Mucosa of stomach (tissue), 1 donor: ENCODE results near the gene SGK1.
"Not testable (repeated sequence)": the region's sequence is repeated elsewhere in the genome, so short reads cannot be mapped to it uniquely, and the experiment has no call there.

Experiments used
- H3K27me3 ChIP-seq: one replicate; pipeline ENCODE4 v1.7.0; 2013; ENCODE audit warnings: mild to moderate bottlenecking, low read length; ENCODE audit not compliant: control insufficient read depth, insufficient read depth
- H3K36me3 ChIP-seq: one replicate; pipeline ENCODE4 v1.7.0; 2013; ENCODE audit warnings: low read length; ENCODE audit not compliant: control insufficient read depth, insufficient read depth
- H3K4me1 ChIP-seq: one replicate; pipeline ENCODE4 v1.7.0; 2013; ENCODE audit warnings: mild to moderate bottlenecking, low read length; ENCODE audit not compliant: control insufficient read depth, insufficient read depth
- H3K4me3 ChIP-seq: one replicate; pipeline ENCODE4 v1.7.0; 2013; ENCODE audit warnings: low read length
- H3K9ac ChIP-seq: one replicate; pipeline ENCODE4 v1.7.0; 2013; ENCODE audit warnings: mild to moderate bottlenecking, low read length, moderate library complexity
- H3K9me3 ChIP-seq: one replicate; pipeline ENCODE4 v1.7.0; 2013; ENCODE audit warnings: mild to moderate bottlenecking, low read length, moderate library complexity; ENCODE audit not compliant: control insufficient read depth
- donor health status: Pancreatic carcinoma.

Gene SGK1

GRCh38 chr6:134201716-134202115 lies 116.2 kb downstream of the SGK1 start:
- Histone ChIP-seq H3K9me3 (no peaks in the 10 kb centered on the region), H3K36me3 (no peaks in the 10 kb centered on the region), H3K4me3 (no peak overlapping the region), H3K4me1 (peaks cover 7% of the 10 kb centered on the region), H3K9ac (no peak overlapping the region), H3K27me3 (no peaks in the 10 kb centered on the region)

DNA sequence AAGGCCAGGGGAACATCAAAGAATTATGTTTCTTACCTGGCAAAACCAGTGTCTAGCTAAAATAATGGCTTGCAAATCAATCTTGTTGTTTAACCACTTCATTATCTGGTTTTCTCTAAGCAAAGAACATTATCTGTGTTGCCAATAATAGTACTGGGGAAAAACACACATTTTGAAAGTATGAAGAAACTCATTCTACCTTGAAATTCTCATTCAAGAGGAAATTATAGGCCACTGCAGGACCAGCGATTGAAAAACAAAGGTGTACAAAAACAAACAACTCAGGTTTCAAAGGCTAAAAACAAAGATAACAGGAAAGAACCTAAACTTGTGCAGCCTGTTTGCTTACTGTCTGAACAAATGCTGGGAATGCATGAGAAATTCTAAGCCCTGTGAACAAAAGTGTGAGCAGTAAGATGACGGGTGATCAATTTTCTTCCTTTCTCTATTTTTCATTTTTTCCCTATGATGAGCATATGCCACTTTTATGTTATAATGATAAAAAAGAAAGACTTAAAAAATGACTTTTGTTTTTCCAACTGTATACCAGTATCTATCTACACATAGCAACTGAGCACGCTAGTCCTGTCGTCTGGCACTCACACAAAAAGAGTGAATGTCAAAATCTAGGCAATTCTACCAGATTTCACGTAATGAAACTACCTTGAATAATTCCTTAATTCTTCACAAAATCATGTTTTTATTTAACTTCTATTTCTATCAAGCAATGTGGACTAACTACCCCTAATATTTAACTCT lies 117.9 kb downstream of the SGK1 start:
- Histone ChIP-seq H3K4me3 (no peak overlapping the region), H3K27me3 (no peaks in the 10 kb centered on the region), H3K4me1 (peaks cover 7% of the 10 kb centered on the region), H3K9ac (no peak overlapping the region), H3K9me3 (no peaks in the 10 kb centered on the region), H3K36me3 (no peaks in the 10 kb centered on the region)

DNA sequence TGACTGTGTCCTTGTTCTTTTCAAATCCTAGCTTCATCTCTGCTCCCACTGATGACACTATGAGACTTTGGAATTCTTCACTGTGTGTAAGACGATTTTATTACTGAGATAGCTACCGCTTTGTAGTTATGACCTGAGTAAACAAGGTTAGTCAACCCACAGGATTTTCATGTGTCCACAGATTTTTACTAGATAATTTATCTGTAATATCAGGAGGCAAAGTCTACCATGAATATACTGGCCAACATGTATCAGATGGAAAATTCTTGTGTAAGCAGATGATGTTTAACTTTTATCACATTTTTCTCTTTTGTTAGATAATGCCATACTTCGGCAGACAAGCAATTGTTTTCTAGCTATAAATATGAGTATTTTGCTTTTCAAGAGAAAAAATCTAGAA lies 119.8 kb downstream of the SGK1 start:
- H3K9me3 ChIP-seq = no peaks in the 10 kb centered on the region
- H3K27me3 ChIP-seq = no peaks in the 10 kb centered on the region
- no peak overlapping the region for H3K9ac ChIP-seq
- H3K36me3 ChIP-seq = no peaks in the 10 kb centered on the region
- H3K4me1 ChIP-seq = peaks cover 7% of the 10 kb centered on the region
- H3K4me3 ChIP-seq = no peak overlapping the region

DNA sequence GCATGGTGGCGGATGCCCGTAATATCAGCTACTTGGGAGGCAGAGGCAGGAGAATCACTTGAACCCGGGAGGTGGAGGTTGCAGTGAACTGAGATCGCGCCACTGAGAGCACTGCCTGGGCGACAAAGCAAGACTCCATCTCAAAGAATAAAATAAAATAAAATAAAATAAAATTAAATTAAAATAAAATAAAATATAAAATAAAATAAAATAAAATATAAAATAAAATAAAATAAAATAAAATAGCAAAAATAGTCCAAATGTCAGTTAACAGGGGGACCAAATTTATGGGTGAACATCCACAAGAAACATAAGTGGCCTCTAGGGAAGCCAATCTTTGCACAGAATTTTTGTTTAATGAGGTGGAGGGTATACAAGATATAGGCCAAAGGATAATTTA lies 120.2 kb downstream of the SGK1 start:
- not testable (repeated sequence) for H3K36me3 ChIP-seq, H3K4me3 ChIP-seq, H3K9ac ChIP-seq, H3K9me3 ChIP-seq, H3K4me1 ChIP-seq, H3K27me3 ChIP-seq

- H3K36me3 ChIP-seq = no peaks in the 10 kb centered on the region
- no peaks in the 10 kb centered on the region for H3K9me3 ChIP-seq
- H3K4me1 ChIP-seq = peaks cover 7% of the 10 kb centered on the region
- H3K27me3 ChIP-seq = no peaks in the 10 kb centered on the region
- H3K9ac ChIP-seq = no peak overlapping the region
- no peak overlapping the region for H3K4me3 ChIP-seq
Measured at GRCh38 chr6:134196568-134197193, 121.2 kb downstream of the SGK1 start.

DNA sequence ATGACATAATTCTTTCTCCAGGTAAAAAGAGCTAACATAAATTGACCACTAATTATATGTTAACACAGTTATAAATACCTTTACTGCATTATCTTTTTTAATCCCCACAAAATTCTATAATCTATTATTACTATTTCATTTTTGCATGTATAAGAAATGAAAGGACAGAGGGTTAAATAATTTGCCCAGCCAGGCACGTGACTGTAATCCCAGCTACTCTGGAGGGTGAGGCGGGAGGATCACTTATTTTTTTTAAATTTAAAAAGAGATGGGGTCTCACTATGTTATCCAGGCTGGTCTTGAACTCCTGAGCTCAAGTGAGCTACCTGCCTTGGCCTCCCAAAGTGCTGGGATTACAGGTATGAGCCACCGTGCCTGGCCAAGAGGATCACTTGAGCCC lies 121.9 kb downstream of the SGK1 start:
- H3K36me3 ChIP-seq = no peaks in the 10 kb centered on the region
- no peaks in the 10 kb centered on the region for H3K9me3 ChIP-seq
- H3K27me3 ChIP-seq = no peaks in the 10 kb centered on the region
- no peak overlapping the region for H3K9ac ChIP-seq
- H3K4me1 ChIP-seq = peaks cover 7% of the 10 kb centered on the region
- no peak overlapping the region for H3K4me3 ChIP-seq

DNA sequence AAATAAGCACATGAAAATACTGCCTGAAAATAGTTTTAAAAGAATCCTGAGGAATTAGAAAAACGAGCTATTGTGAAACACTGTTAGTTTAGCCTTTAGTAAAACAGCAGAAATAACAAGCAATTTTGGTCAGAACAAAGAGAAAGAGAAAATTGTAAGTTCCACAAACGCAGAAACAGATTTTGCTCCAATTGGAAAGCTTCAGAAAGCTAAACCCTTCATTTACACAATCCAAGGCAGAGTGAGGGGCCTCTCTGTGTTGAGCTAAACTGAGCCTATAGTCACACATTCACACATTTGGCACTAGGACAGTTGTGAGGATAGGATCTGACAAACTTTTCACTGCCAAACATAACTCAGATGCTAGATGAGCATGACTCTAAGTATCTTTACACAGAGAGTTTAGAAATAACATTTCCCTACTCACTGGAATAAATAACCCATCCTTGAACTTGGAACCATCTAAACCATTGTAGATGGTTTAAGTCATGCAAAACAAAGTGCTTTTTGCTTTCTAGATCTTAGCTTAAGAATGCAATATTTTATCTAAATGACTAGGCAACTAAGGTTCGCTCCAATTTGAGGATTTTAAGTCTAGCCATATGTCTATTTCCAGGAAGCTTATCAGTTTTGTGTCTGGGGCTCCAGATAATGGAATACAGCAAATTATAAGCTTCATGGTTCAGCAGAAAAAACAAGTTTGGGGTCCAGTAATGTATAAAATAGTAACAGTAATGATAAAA lies 122.6 kb downstream of the SGK1 start:
- Histone ChIP-seq H3K36me3 (no peaks in the 10 kb centered on the region), H3K4me1 (peaks cover 7% of the 10 kb centered on the region), H3K27me3 (no peaks in the 10 kb centered on the region), H3K9me3 (no peaks in the 10 kb centered on the region), H3K9ac (no peak overlapping the region), H3K4me3 (no peak overlapping the region)

- H3K9ac ChIP-seq = no peak overlapping the region
- H3K4me1 ChIP-seq = no peaks in the 10 kb centered on the region
- no peaks in the 10 kb centered on the region for H3K27me3 ChIP-seq
- H3K4me3 ChIP-seq = no peak overlapping the region
- H3K36me3 ChIP-seq = no peaks in the 10 kb centered on the region
- no peaks in the 10 kb centered on the region for H3K9me3 ChIP-seq
Measured at GRCh38 chr6:134193536-134194498, 124.1 kb downstream of the SGK1 start.

DNA sequence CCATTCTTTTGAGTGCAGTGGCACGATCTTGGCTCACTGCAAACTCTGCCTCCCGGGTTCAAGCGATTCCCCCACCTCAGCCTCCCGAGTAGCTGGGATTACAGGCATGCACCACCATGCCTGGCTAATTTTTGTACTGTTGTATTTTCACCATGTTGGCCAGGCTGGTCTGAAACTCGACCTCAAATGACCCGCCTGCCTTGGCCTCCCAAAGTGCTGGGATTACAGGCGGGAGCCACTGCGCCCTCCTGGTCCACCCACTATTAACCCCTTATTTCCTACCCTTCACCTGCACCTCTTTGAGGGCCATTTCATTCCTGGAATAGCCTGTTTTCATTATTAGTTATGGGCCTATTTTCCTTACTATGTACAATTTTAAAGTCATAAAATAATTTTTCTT lies 125.3 kb downstream of the SGK1 start:
- not testable (repeated sequence) for H3K9ac ChIP-seq, H3K27me3 ChIP-seq, H3K9me3 ChIP-seq, H3K4me3 ChIP-seq, H3K36me3 ChIP-seq, H3K4me1 ChIP-seq

DNA sequence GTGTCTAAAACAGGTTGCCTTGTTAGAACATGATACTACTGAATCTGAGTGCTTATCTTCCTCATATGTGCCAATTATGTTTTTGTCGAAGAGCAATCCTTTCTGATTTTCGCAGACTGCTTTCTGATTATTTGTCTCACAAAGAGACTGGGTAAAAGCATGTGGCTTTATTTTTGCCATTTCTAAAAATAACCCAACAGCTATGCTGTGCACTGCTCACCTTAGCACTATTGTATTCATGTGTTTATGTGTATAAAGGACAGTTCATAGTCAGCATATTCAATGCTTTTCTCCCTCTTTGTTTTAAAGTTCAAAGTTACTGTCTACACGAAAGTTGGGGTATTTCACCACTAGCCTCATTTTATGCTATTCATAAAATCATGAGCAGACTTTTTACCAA lies 127.0 kb downstream of the SGK1 start:
- Histone ChIP-seq H3K4me3 (no peak overlapping the region), H3K27me3 (no peaks in the 10 kb centered on the region), H3K9me3 (no peaks in the 10 kb centered on the region), H3K36me3 (no peaks in the 10 kb centered on the region), H3K4me1 (peaks cover 1% of the 10 kb centered on the region), H3K9ac (no peak overlapping the region)

DNA sequence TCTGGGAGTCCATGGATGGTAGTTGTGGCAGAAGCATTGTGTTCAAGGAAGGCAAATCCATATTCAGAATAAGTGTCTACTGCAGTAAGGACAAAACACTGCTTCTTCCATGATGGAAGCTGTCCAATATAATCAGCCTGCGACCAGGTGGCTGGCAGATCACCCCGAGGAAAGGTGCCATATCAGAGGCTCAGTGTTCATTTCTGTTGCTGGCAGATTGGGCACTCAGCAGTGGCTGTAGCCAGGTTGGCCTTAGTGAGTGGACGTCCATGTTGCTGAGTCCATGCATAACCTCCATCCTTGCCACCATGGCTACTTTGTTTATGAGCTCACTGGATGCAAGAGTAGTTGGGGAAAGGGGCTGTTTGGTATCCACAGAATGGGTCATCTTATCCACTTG lies 130.2 kb downstream of the SGK1 start:
- Histone ChIP-seq H3K27me3 (no peaks in the 10 kb centered on the region), H3K4me1 (peaks cover 13% of the 10 kb centered on the region), H3K9ac (no peak overlapping the region), H3K9me3 (no peaks in the 10 kb centered on the region), H3K4me3 (no peak overlapping the region), H3K36me3 (no peaks in the 10 kb centered on the region)
